IMR-90 (cell line): ENCODE data around the gene CLASRP. TPM values are rescaled to one million over a fixed set of nuclear protein-coding genes. Genes with fewer than 3 reads are reported as not detected.
A peak's percentile ranks its signal among the peaks of the same experiment; 100 is the strongest.

ENCODE experiments used
- ATAC-seq: fragments of 200-7000 bp; cut with Tn5 transposase; 2 replicates; pipeline ENCODE4 v1.9.1; 2020; ENCODE audit warnings: low read depth, mild to moderate bottlenecking, moderate library complexity
- BruUV-seq: library from RNA; stranded (reverse); fragments of 400-500 nt; replicated peaks from 2 replicates; lab custom pipeline; 2021; lab: Mats Ljungman, UMichigan
- CTCF ChIA-PET: fragments of 300-600 bp; formaldehyde crosslinking; extraction: SDS; loops from one replicate; lab custom pipeline; 2021; ENCODE audit warnings: antibody characterized with exemption; lab: Yijun Ruan, JAX
- POLR2A ChIA-PET: fragments of 300-600 bp; sonication (Branson Sonifier 250); formaldehyde crosslinking; loops from one replicate; lab custom pipeline; 2022; ENCODE audit warnings: antibody characterized with exemption; ENCODE audit not compliant: unreplicated experiment; lab: Charles Lee
- DNase-seq: peaks from one replicate; pipeline ENCODE4 v3.0.0; 2013
- H2AFZ ChIP-seq: replicated peaks from 2 replicates; pipeline ENCODE3; 2013; ENCODE audit warnings: low read length, mild to moderate bottlenecking; ENCODE audit not compliant: poor library complexity
- H2AK5ac ChIP-seq: 2 replicates; pipeline ENCODE4 v1.6.1; 2013; ENCODE audit warnings: low read depth, low read length, inconsistent platforms
- H2AK9ac ChIP-seq: replicated peaks from 2 replicates; pipeline ENCODE3; 2013; ENCODE audit warnings: mild to moderate bottlenecking, low read depth, low read length, moderate library complexity; ENCODE audit not compliant: poor library complexity
- H2BK120ac ChIP-seq: 2 replicates; pipeline ENCODE4 v1.6.1; 2013; ENCODE audit warnings: low read depth, low read length, inconsistent platforms
- H2BK15ac ChIP-seq: 3 replicates; pipeline ENCODE4 v1.6.1; 2013; ENCODE audit warnings: low read depth, low read length, inconsistent platforms
- H2BK20ac ChIP-seq: 2 replicates; pipeline ENCODE4 v1.6.1; 2013; ENCODE audit warnings: low read depth, mild to moderate bottlenecking, inconsistent platforms, low read length, moderate library complexity
- H2BK5ac ChIP-seq: 2 replicates; pipeline ENCODE4 v1.6.1; 2013; ENCODE audit warnings: mild to moderate bottlenecking, low read depth, low read length, inconsistent platforms; ENCODE audit not compliant: poor library complexity, severe bottlenecking
- H3K14ac ChIP-seq: replicated peaks from 2 replicates; pipeline ENCODE4 v1.6.1; 2013; ENCODE audit warnings: low read depth, low read length, inconsistent platforms
- H3K18ac ChIP-seq: 2 replicates; pipeline ENCODE4 v1.6.1; 2013; ENCODE audit warnings: low read depth, low read length, control low read depth
- H3K23ac ChIP-seq: 2 replicates; pipeline ENCODE4 v1.6.1; 2013; ENCODE audit warnings: low read depth, low read length, inconsistent platforms
- H3K27ac ChIP-seq: 2 replicates; pipeline ENCODE4 v1.5.1; 2013; ENCODE audit warnings: mild to moderate bottlenecking, control low read depth, low read length; ENCODE audit not compliant: insufficient read depth
- H3K27me3 ChIP-seq: 2 replicates; pipeline ENCODE4 v1.6.1; 2013; ENCODE audit warnings: low read length; ENCODE audit not compliant: control insufficient read depth, insufficient read depth
- H3K36me3 ChIP-seq: 2 replicates; pipeline ENCODE4 v1.6.1; 2013; ENCODE audit warnings: low read length, mixed read lengths; ENCODE audit not compliant: control insufficient read depth, insufficient read depth
- H3K4ac ChIP-seq: 2 replicates; pipeline ENCODE4 v1.6.1; 2013; ENCODE audit warnings: low read depth, low read length, inconsistent platforms
- H3K4me1 ChIP-seq: 2 replicates; pipeline ENCODE4 v1.6.1; 2013; ENCODE audit warnings: low read length, mixed read lengths; ENCODE audit not compliant: control insufficient read depth, insufficient read depth
- H3K4me2 ChIP-seq: 2 replicates; pipeline ENCODE4 v1.6.1; 2013; ENCODE audit warnings: low read depth, mild to moderate bottlenecking, control low read depth, low read length, moderate library complexity
- H3K4me3 ChIP-seq: 2 replicates; pipeline ENCODE4 v1.5.1; 2013; ENCODE audit warnings: low read depth, mild to moderate bottlenecking, control low read depth, low read length, moderate library complexity; ENCODE audit not compliant: insufficient read depth
- H3K56ac ChIP-seq: 2 replicates; pipeline ENCODE4 v1.6.1; 2013; ENCODE audit warnings: low read length, inconsistent platforms; ENCODE audit not compliant: insufficient read depth; ENCODE audit errors: extremely low read depth
- H3K79me1 ChIP-seq, 2 experiments: 2 replicates each; pipeline ENCODE4 v1.6.1; 2013; ENCODE audit warnings: low read length in 2 of 2, inconsistent platforms in 1 of 2, low read depth in 1 of 2
- H3K9ac ChIP-seq: 2 replicates; pipeline ENCODE4 v1.6.1; 2013; ENCODE audit warnings: low read depth, low read length, control low read depth
- H3K9me1 ChIP-seq: 2 replicates; pipeline ENCODE4 v1.6.1; 2013; ENCODE audit warnings: low read length, inconsistent platforms; ENCODE audit not compliant: insufficient read depth
- H3K9me3 ChIP-seq: 2 replicates; pipeline ENCODE4 v1.6.1; 2013; ENCODE audit warnings: low read length; ENCODE audit not compliant: control insufficient read depth, insufficient read depth
- H4K20me1 ChIP-seq: 2 replicates; pipeline ENCODE4 v1.6.1; 2013; ENCODE audit warnings: low read length, inconsistent platforms; ENCODE audit not compliant: insufficient read depth
- H4K5ac ChIP-seq: 2 replicates; pipeline ENCODE4 v1.6.1; 2013; ENCODE audit warnings: mild to moderate bottlenecking, low read depth, low read length, control low read depth
- H4K8ac ChIP-seq, 2 experiments: 2 replicates each; pipeline ENCODE4 v1.6.1; 2013; ENCODE audit warnings: low read depth in 2 of 2, low read length in 2 of 2, control low read depth in 1 of 2, inconsistent platforms in 1 of 2
- H4K91ac ChIP-seq: 2 replicates; pipeline ENCODE4 v1.6.1; 2013; ENCODE audit warnings: low read depth, low read length, inconsistent platforms; ENCODE audit not compliant: insufficient read depth
- BHLHE40 ChIP-seq: fragments of 150-350 bp; IDR thresholded peaks from 2 replicates; pipeline ENCODE4 v1.6.1; 2016; ENCODE audit warnings: mild to moderate bottlenecking, low read depth, low read length
- CEBPB ChIP-seq: IDR thresholded peaks from 2 replicates; pipeline ENCODE4 v1.6.1; 2012; ENCODE audit warnings: low read depth, low read length, improper control_type of control experiment
- CHD1 ChIP-seq: IDR thresholded peaks from 2 replicates; pipeline ENCODE4 v1.6.1; 2012; ENCODE audit warnings: low read depth, low read length, improper control_type of control experiment
- FOS ChIP-seq: fragments of 150-350 bp; IDR thresholded peaks from 2 replicates; pipeline ENCODE4 v1.6.1; 2016; ENCODE audit warnings: low read depth, low read length
- MAFK ChIP-seq: IDR thresholded peaks from 2 replicates; pipeline ENCODE4 v1.6.1; 2012; ENCODE audit warnings: low read depth, low read length, improper control_type of control experiment
- MAZ ChIP-seq: IDR thresholded peaks from 2 replicates; pipeline ENCODE4 v1.6.1; 2012; ENCODE audit warnings: low read depth, mild to moderate bottlenecking, low read length, improper control_type of control experiment, moderate library complexity, borderline replicate concordance
- MXI1 ChIP-seq: IDR thresholded peaks from 2 replicates; pipeline ENCODE4 v1.6.1; 2012; ENCODE audit warnings: low read depth, mild to moderate bottlenecking, low read length, moderate library complexity, borderline replicate concordance
- NFE2L2 ChIP-seq: fragments of 150-350 bp; IDR thresholded peaks from 2 replicates; pipeline ENCODE4 v1.6.1; 2016; ENCODE audit warnings: low read depth, mild to moderate bottlenecking, low read length
- POLR2A ChIP-seq: IDR thresholded peaks from 2 replicates; pipeline ENCODE4 v1.6.1; 2012; ENCODE audit warnings: mild to moderate bottlenecking, low read depth, low read length
- RAD21 ChIP-seq: IDR thresholded peaks from 2 replicates; pipeline ENCODE4 v1.6.1; 2012; ENCODE audit warnings: low read length, improper control_type of control experiment
- RCOR1 ChIP-seq: IDR thresholded peaks from 2 replicates; pipeline ENCODE4 v1.6.1; 2012; ENCODE audit warnings: mild to moderate bottlenecking, low read length, improper control_type of control experiment; ENCODE audit not compliant: insufficient replicate concordance
- RFX5 ChIP-seq: IDR thresholded peaks from 2 replicates; pipeline ENCODE4 v1.8.0; 2012; ENCODE audit warnings: low read depth, mild to moderate bottlenecking, low read length, moderate library complexity
- SMC3 ChIP-seq: fragments of 150-350 bp; IDR thresholded peaks from 2 replicates; pipeline ENCODE4 v1.6.1; 2016; ENCODE audit warnings: low read depth, mild to moderate bottlenecking, antibody characterized with exemption, low read length, moderate library complexity
- USF2 ChIP-seq: fragments of 150-350 bp; IDR thresholded peaks from 2 replicates; pipeline ENCODE4 v1.6.1; 2017; ENCODE audit warnings: mild to moderate bottlenecking, antibody characterized with exemption, low read length, low read depth
- WGBS, 2 experiments: methylation state at CpG; one replicate each; pipeline versions ENCODE4 v1.1.5 to v1.1.7; 2013; ENCODE audit warnings: missing lambda C conversion rate in 2 of 2; ENCODE audit not compliant: insufficient read length in 1 of 2; ENCODE audit errors: extremely low coverage in 2 of 2; 5-methylcytosine and 5-hydroxymethylcytosine counted together
- dilution Hi-C: fragments of 300-500 bp; cut with HindIII; formaldehyde crosslinking; loops from one replicate; pipeline ENCODE4 v1.14.3; 2018; ENCODE audit warnings: low sequenced_read_pairs; ENCODE audit not compliant: unreplicated experiment
- in situ Hi-C: fragments of 300-500 bp; cut with MboI; formaldehyde crosslinking; loops from 3 replicates; pipeline ENCODE4 v1.14.3; 2019; ENCODE audit warnings: low sequenced_read_pairs, inconsistent platforms, mixed read lengths
- intact Hi-C: fragments of 100-400 bp; cut with micrococcal nuclease; formaldehyde crosslinking; loops from 2 replicates; pipeline ENCODE4 v1.10.0; 2022
- polyA plus RNA-seq, 3 experiments: library from polyadenylated mRNA; depleted of rRNA; stranded (reverse); fragments of >200 nt; gene quantifications; 2 replicates each; pipeline ENCODE4 v1.2.3, GENCODE V29; 2012; ENCODE audit warnings: low replicate concordance in 1 of 3
- total RNA-seq: library from RNA; depleted of rRNA; stranded (reverse); fragments of >200 nt; gene quantifications from 2 replicates; pipeline ENCODE4 v1.2.3, GENCODE V29; 2012
- TF ChIP-seq, protein P1 (sequence below): fragments of 150-350 bp; IDR thresholded peaks from 2 replicates; pipeline ENCODE4 v1.6.1; 2016; ENCODE audit warnings: low read depth, mild to moderate bottlenecking, low read length, moderate library complexity, borderline replicate concordance
- TF ChIP-seq, protein P2 (sequence below): conservative IDR thresholded peaks from 2 replicates; pipeline ENCODE4 v1.5.1; 2012; ENCODE audit warnings: mild to moderate bottlenecking, low read depth, low read length, improper control_type of control experiment

Gene CLASRP
- total and polyA plus RNA-seq, 2 of the 4 experiments (the other 2 are of a cell fraction): 19.9 to 31.7 TPM

- Histone ChIP-seq H3K9me3 (no peaks in the 10 kb centered on the region), H3K18ac (no peak overlapping the region), H3K9me1 (peaks cover 28% of the 10 kb centered on the region), H3K4me1 (no peaks in the 10 kb centered on the region; the same call in 1 of the 2 replicates), H3K27ac (no peak overlapping the region), H3K4me2 (no peak overlapping the region), H3K36me3 (peaks cover 3% of the 10 kb centered on the region; the same call in 1 of the 2 replicates), H3K56ac (no peak overlapping the region), H3K4ac (no peak overlapping the region), H2AFZ (peak overlapping the region; percentile 43), H3K4me3 (no peak overlapping the region), H3K27me3 (no peaks in the 10 kb centered on the region), H2BK20ac (no peak overlapping the region), H2BK15ac (no peak overlapping the region), H2BK120ac (no peak overlapping the region), H4K5ac (no peak overlapping the region), H4K91ac (no peak overlapping the region), H4K20me1 (peaks cover 88% of the 10 kb centered on the region), H2BK5ac (no peak overlapping the region), H3K79me1 (peaks cover 39 to 92% of the 10 kb centered on the region in 2 experiments), H4K8ac (no peak overlapping the region), H3K14ac (no peak overlapping the region), H3K9ac (no peak overlapping the region), H3K23ac (no peak overlapping the region), H2AK5ac (no peak overlapping the region), H2AK9ac (no peak overlapping the region)
- no TSS peak for BruUV-seq
- ChIA-PET CTCF (no interaction called here), POLR2A (no interaction called here)
- ATAC-seq (no peak), DNase-seq (no peak)
- dilution Hi-C loops: no loop called here
- in situ Hi-C loops: no loop called here
- no peak for TF ChIP-seq USF2
- TF ChIP-seq POLR2A: no peak
- no peak for TF ChIP-seq MAFK
- TF ChIP-seq MXI1: no peak
- TF ChIP-seq CHD1: no peak
- TF ChIP-seq, protein P1, sequence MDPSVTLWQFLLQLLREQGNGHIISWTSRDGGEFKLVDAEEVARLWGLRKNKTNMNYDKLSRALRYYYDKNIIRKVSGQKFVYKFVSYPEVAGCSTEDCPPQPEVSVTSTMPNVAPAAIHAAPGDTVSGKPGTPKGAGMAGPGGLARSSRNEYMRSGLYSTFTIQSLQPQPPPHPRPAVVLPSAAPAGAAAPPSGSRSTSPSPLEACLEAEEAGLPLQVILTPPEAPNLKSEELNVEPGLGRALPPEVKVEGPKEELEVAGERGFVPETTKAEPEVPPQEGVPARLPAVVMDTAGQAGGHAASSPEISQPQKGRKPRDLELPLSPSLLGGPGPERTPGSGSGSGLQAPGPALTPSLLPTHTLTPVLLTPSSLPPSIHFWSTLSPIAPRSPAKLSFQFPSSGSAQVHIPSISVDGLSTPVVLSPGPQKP: no peak
- no peak for TF ChIP-seq CEBPB
- no peak for TF ChIP-seq RFX5
- no peak for TF ChIP-seq NFE2L2
- TF ChIP-seq FOS: no peak
- TF ChIP-seq, protein P2, sequence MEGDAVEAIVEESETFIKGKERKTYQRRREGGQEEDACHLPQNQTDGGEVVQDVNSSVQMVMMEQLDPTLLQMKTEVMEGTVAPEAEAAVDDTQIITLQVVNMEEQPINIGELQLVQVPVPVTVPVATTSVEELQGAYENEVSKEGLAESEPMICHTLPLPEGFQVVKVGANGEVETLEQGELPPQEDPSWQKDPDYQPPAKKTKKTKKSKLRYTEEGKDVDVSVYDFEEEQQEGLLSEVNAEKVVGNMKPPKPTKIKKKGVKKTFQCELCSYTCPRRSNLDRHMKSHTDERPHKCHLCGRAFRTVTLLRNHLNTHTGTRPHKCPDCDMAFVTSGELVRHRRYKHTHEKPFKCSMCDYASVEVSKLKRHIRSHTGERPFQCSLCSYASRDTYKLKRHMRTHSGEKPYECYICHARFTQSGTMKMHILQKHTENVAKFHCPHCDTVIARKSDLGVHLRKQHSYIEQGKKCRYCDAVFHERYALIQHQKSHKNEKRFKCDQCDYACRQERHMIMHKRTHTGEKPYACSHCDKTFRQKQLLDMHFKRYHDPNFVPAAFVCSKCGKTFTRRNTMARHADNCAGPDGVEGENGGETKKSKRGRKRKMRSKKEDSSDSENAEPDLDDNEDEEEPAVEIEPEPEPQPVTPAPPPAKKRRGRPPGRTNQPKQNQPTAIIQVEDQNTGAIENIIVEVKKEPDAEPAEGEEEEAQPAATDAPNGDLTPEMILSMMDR: no peak
- TF ChIP-seq RAD21: no peak
- no peak for TF ChIP-seq SMC3
- TF ChIP-seq RCOR1: no peak
- TF ChIP-seq MAZ: no peak
- TF ChIP-seq BHLHE40: no peak
- intact Hi-C loops: no loop called here
- WGBS, 2 experiments: 86% methylated on average over 1 of the region's 5 CpGs; no CpG with 5 or more reads in 1 of the 2 experiments
Observed at GRCh38 chr19:45118106-45118505, 79.3 kb downstream of the CLASRP start.
